DMS79 (cell line): ENCODE results near the gene CBLN4.

Experiments used
- DNase-seq: peaks from one replicate; lab custom pipeline; 2025; lab: John Stamatoyannopoulos, UW

CBLN4 gene

GRCh38 chr20:56005389-56005715 is at the start of gene CBLN4:
TSS of gene CBLN4 (minus strand) at chr20:56005519. CDS start at chr20:56004171, 1,348 bp downstream.
- DNase-seq, result no peak

- DNase-seq, result no peak
These were observed 37.9 kb upstream of the CBLN4 start for GRCh38 chr20:56043227-56043626.

GRCh38 chr20:56032251-56032650 is 26.9 kb upstream of the CBLN4 start:
- DNase-seq, result no peak

GRCh38 chr20:56018716-56019115 is 13.4 kb upstream of the CBLN4 start:
- no peak for DNase-seq

- no peak for DNase-seq
These were observed 12.9 kb upstream of the CBLN4 start for GRCh38 chr20:56018194-56018593.

GRCh38 chr20:56017560-56017959 is 12.2 kb upstream of the CBLN4 start:
- DNase-seq, result no peak

- no peak for DNase-seq
These were observed 9.7 kb upstream of the CBLN4 start for GRCh38 chr20:56014998-56015397.

GRCh38 chr20:56014151-56014550 is 8.8 kb upstream of the CBLN4 start:
- DNase-seq, result no peak

GRCh38 chr20:56004611-56005388 is 519 bp downstream of the CBLN4 start:
- no peak for DNase-seq

GRCh38 chr20:56004007-56004406 is 1.3 kb downstream of the CBLN4 start:
- no peak for DNase-seq

- DNase-seq, result no peak
These were observed 2.2 kb downstream of the CBLN4 start for GRCh38 chr20:56002908-56003800.

GRCh38 chr20:56001890-56002289 is 3.4 kb downstream of the CBLN4 start:
- no peak for DNase-seq

- DNase-seq, result no peak
These were observed 4.1 kb downstream of the CBLN4 start for GRCh38 chr20:56001106-56001785.

- DNase-seq, result no peak
These were observed 26.8 kb downstream of the CBLN4 start for GRCh38 chr20:55978550-55978949.

GRCh38 chr20:55977690-55978459 is 27.4 kb downstream of the CBLN4 start:
- peak; percentile 19 for DNase-seq

GRCh38 chr20:55974491-55975202 is 30.7 kb downstream of the CBLN4 start:
- DNase-seq, result no peak

GRCh38 chr20:55964790-55965189 is 40.5 kb downstream of the CBLN4 start:
- DNase-seq, result no peak

GRCh38 chr20:55961376-55962330 is 43.7 kb downstream of the CBLN4 start:
- no peak for DNase-seq

- no peak for DNase-seq
These were observed 52.1 kb downstream of the CBLN4 start for GRCh38 chr20:55953201-55953600.

- no peak for DNase-seq
These were observed 57.6 kb downstream of the CBLN4 start for GRCh38 chr20:55947701-55948100.
